Spleen (tissue), 11 donors: ENCODE measurements around the gene ATP13A4. TPM values are rescaled to one million over a fixed set of nuclear protein-coding genes. Genes with fewer than 3 reads are reported as not detected.

Experiments
- DNase-seq: peaks from one replicate; pipeline ENCODE4 v3.0.0-alpha.2; 2020
- H3K27ac ChIP-seq, 8 donors: fragments of 200-600 bp; sonication (generic) in 7 of 8; 1 replicate in 4 of 8; 2 replicates in 4 of 8; pipeline versions ENCODE4 v1.5.0 to v1.8.0; 2016 to 2021; ENCODE audit warnings: inconsistent platforms in 4 of 8, mild to moderate bottlenecking in 4 of 8, moderate library complexity in 1 of 8
- H3K27me3 ChIP-seq, 7 donors: fragments of 200-600 bp; sonication (generic) in 6 of 7; replicated peaks in 1 of 7; 1 replicate in 4 of 7; 2 replicates in 3 of 7; pipeline versions ENCODE4 v1.5.0 to v1.8.0; 2016 to 2021; ENCODE audit warnings: inconsistent platforms in 3 of 7, mild to moderate bottlenecking in 1 of 7
- H3K36me3 ChIP-seq, 6 donors: fragments of 200-600 bp; sonication (generic) in 5 of 6; 1 replicate in 4 of 6; 2 replicates in 2 of 6; pipeline versions ENCODE4 v1.5.0 to v1.8.0; 2016 to 2021; ENCODE audit warnings: inconsistent platforms in 2 of 6
- H3K4me1 ChIP-seq, 6 donors: fragments of 200-600 bp; sonication (generic) in 5 of 6; 1 replicate in 3 of 6; 2 replicates in 3 of 6; pipeline versions ENCODE4 v1.5.0 to v1.8.0; 2016 to 2021; ENCODE audit warnings: inconsistent platforms in 3 of 6
- H3K4me3 ChIP-seq, 8 donors: fragments of 200-600 bp; sonication (generic) in 7 of 8; 1 replicate in 4 of 8; 2 replicates in 4 of 8; pipeline versions ENCODE4 v1.5.0 to v1.8.0; 2016 to 2021; ENCODE audit warnings: inconsistent platforms in 4 of 8, mild to moderate bottlenecking in 4 of 8, moderate library complexity in 2 of 8
- H3K9me3 ChIP-seq, 8 donors: fragments of 200-600 bp; sonication (generic) in 7 of 8; 1 replicate in 4 of 8; 2 replicates in 4 of 8; pipeline versions ENCODE4 v1.5.0 to v1.8.0; 2016 to 2021; ENCODE audit warnings: inconsistent platforms in 4 of 8
- CTCF ChIP-seq, 11 experiments: fragments of 200-600 bp in 7 of 11; fragments of 450-650 bp in 4 of 11; sonication (generic) in 4 of 11; IDR thresholded peaks in 8 of 11; conservative IDR thresholded peaks in 3 of 11; 1 replicate in 7 of 11; 2 replicates in 4 of 11; pipeline versions ENCODE4 v1.4.0 to v1.8.0; 2016 to 2021; ENCODE audit warnings: antibody characterized with exemption in 11 of 11, inconsistent platforms in 4 of 11, mild to moderate bottlenecking in 1 of 11
- POLR2A ChIP-seq, 3 donors: fragments of 450-650 bp; IDR thresholded peaks; one replicate each; pipeline ENCODE4 v1.5.1; 2017; ENCODE audit warnings: antibody characterized with exemption in 3 of 3, mild to moderate bottlenecking in 1 of 3
- POLR2AphosphoS5 ChIP-seq, 3 donors: sonication (generic); formaldehyde crosslinking; IDR thresholded peaks; one replicate each; pipeline ENCODE4 v1.5.1; 2017; ENCODE audit warnings: antibody characterized with exemption in 3 of 3
- WGBS, 5 donors: extraction: QIAGEN DNeasy Blood & Tissue Kit in 3 of 5; methylation state at CpG; one replicate each; pipeline versions ENCODE4 v1.1.5 to v1.1.7; 2013 to 2018; 5-methylcytosine and 5-hydroxymethylcytosine counted together
- intact Hi-C: fragments of 100-400 bp; cut with DNase I; formaldehyde crosslinking; loops from one replicate; pipeline ENCODE4 v1.15.0; 2023; ENCODE audit warnings: low total_unique reads
- polyA plus RNA-seq, 3 donors: library from polyadenylated mRNA; stranded (reverse); fragments of 200-250 nt; gene quantifications; one replicate each; pipeline ENCODE4 v1.2.1, GENCODE V29; 2013
- total RNA-seq, 7 donors: library from RNA; depleted of rRNA in 3 of 7; stranded (reverse); fragments of >200 nt in 3 of 7; fragmentation: NEBNext Ultra II Directional in 4 of 7; extraction: Animal tissue kit (Norgen Biotek cat#: 25700) in 4 of 7; gene quantifications; one replicate each; pipeline versions ENCODE4 v1.1.0 to v1.2.1, GENCODE V29; 2016 to 2021
- donor health status: healthy with polysubstance abuse.
- donor health status: DM: no; HTN: no; CAD: no; lungs with moderate emphysema.
- donor health status: DM: no; HTN: no; CAD: no.
- donor health status: Bipolar disorder and iron deficiency.
- donor health status: healthy.
- donor health status: DM: no; HTN: no; CAD: no.
- donor health status: DM: yes; HTN: yes; CAD: no.

ATP13A4 gene
- total and polyA plus RNA-seq, 10 donors: 0.24 to 8.4 (median 1.5) TPM

DNA sequence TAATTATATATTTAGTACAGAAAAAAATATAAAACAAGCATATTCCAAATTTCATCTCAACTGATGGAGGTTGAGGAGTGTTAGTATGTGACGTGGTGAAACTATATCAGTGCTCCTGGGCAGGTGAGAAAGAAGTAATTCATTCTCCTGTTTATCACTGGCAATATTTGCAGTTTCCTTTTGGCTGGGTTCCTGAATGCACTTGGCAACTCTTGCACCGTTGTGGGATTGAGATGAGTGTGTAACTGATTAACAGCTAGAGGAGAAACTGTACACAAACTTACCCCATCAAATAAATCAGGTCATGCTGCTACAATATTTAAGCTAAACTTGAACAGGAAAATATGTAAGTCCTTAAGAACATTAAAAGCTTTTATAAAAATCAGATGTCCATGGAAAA, 2.1 kb upstream of the ATP13A4 start:
- DNase-seq: no peak
- H3K4me3 ChIP-seq: no peak overlapping the region
- no peak overlapping the region for H3K27ac ChIP-seq
- no peaks in the 10 kb centered on the region for H3K4me1 ChIP-seq
- TF ChIP-seq POLR2A (IDR thresholded peaks at IDR 0.05): no peak
- TF ChIP-seq POLR2AphosphoS5 (IDR thresholded peaks at IDR 0.05): no peak
- no peak for TF ChIP-seq CTCF (IDR thresholded peaks at IDR 0.05 in 8 of 11, conservative IDR thresholded peaks at IDR 0.05 in 3 of 11)
- H3K9me3 ChIP-seq: no peaks in the 10 kb centered on the region
- no peaks in the 10 kb centered on the region for H3K36me3 ChIP-seq
- intact Hi-C loops: no loop called here
- WGBS, 5 donors: 50 to 68% (median 53%) methylated on average over 2 of the region's 2 CpGs
- H3K27me3 ChIP-seq: no peaks in the 10 kb centered on the region

GRCh38 chr3:193553586-193553985, 1.1 kb downstream of the ATP13A4 start:
- 86 to 98% (median 96%) methylated on average over 1 of the region's 1 CpG for WGBS, 5 donors
- H3K27ac ChIP-seq: no peak overlapping the region
- no peak overlapping the region for H3K4me3 ChIP-seq

GRCh38 chr3:193552923-193553322, 1.8 kb downstream of the ATP13A4 start:
- WGBS, 5 donors: 86 to 95% (median 93%) methylated on average over 1 of the region's 1 CpG
- DNase-seq: no peak
- no peaks in the 10 kb centered on the region for H3K4me1 ChIP-seq
- no peak overlapping the region for H3K27ac ChIP-seq
- no peaks in the 10 kb centered on the region for H3K9me3 ChIP-seq
- intact Hi-C loops: no loop called here
- no peak overlapping the region for H3K4me3 ChIP-seq
- TF ChIP-seq CTCF (IDR thresholded peaks at IDR 0.05 in 8 of 11, conservative IDR thresholded peaks at IDR 0.05 in 3 of 11) (no peak), POLR2A (IDR thresholded peaks at IDR 0.05) (no peak), POLR2AphosphoS5 (IDR thresholded peaks at IDR 0.05) (no peak)
- no peaks in the 10 kb centered on the region for H3K36me3 ChIP-seq
- no peaks in the 10 kb centered on the region for H3K27me3 ChIP-seq

More at GRCh38 chr3:193553586-193553985, 1.1 kb downstream of the ATP13A4 start:
- intact Hi-C loops: no loop called here
- no peak for DNase-seq
- no peak for TF ChIP-seq POLR2AphosphoS5 (IDR thresholded peaks at IDR 0.05)
- no peaks in the 10 kb centered on the region for H3K36me3 ChIP-seq
- no peaks in the 10 kb centered on the region for H3K27me3 ChIP-seq
- H3K4me1 ChIP-seq: no peaks in the 10 kb centered on the region
- no peaks in the 10 kb centered on the region for H3K9me3 ChIP-seq

GRCh38 chr3:193548406-193548805, 6.3 kb downstream of the ATP13A4 start:
- 58 to 76% (median 67%) methylated on average over 4 of the region's 4 CpGs for WGBS, 5 donors
- intact Hi-C loops: no loop called here

More at GRCh38 chr3:193548406-193548805, 6.3 kb downstream of the ATP13A4 start:
- Histone ChIP-seq H3K4me1 (no peaks in the 10 kb centered on the region), H3K27ac (no peak overlapping the region), H3K36me3 (no peaks in the 10 kb centered on the region), H3K4me3 (no peak overlapping the region), H3K27me3 (no peaks in the 10 kb centered on the region), H3K9me3 (peaks cover 0 to 17% (median 11%) of the 10 kb centered on the region in 8 donors)
- TF ChIP-seq CTCF (IDR thresholded peaks at IDR 0.05 in 8 of 11, conservative IDR thresholded peaks at IDR 0.05 in 3 of 11): no peak
- TF ChIP-seq POLR2AphosphoS5 (IDR thresholded peaks at IDR 0.05): no peak
- no peak for TF ChIP-seq POLR2A (IDR thresholded peaks at IDR 0.05)
- no peak for DNase-seq
